GM18499 (cell line): ENCODE measurements around the gene PAQR8.
A peak's percentile ranks its signal among the peaks of the same experiment; 100 is the strongest.
"Not testable (repeated sequence)": the region's sequence is repeated elsewhere in the genome, so short reads cannot be mapped to it uniquely, and the experiment has no call there.

Experiments used
- ATAC-seq: cut with Tn5 transposase; IDR thresholded peaks from one replicate; pipeline ENCODE4 v1.9.1; 2021; ENCODE audit warnings: moderate number of reproducible peaks; ENCODE audit not compliant: insufficient read depth, unreplicated experiment

Gene PAQR8

DNA sequence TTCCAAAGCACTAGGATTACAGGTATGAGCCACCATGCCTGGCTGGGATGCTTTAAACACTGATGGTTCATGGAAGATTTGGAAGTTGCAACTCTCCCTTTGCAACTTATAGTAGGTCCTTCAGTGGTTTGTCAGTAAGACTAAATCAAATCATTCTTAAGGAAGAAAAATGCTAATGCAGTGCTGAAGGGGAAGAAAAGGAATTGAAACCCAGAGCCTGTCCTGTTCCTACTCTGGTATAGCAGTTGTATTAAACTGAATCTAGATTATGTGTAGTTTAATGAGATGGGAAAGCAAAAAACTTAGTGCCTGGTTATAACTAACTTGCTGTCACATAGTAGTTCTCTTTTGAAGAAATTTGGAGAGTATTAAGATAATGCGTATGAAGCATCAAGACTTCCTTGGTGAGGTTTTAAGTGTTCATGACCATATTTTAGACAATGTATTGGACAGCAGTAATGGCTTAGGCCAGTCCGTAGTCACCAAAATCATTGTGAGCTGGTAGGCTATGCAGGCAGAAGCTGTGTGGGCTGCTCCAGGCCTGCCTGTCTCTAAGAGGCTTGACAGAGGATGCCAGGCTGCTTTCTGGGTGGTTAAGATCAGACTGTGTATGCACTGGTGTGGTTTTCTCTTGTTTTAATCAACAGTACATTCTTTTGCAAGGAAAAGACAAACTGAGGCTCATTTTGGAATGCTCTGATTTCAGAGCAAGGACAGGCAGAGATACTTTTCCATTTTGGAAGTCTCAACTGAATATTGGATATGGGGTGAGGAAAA, 14.0 kb downstream of the PAQR8 start:
- no peak for ATAC-seq

DNA sequence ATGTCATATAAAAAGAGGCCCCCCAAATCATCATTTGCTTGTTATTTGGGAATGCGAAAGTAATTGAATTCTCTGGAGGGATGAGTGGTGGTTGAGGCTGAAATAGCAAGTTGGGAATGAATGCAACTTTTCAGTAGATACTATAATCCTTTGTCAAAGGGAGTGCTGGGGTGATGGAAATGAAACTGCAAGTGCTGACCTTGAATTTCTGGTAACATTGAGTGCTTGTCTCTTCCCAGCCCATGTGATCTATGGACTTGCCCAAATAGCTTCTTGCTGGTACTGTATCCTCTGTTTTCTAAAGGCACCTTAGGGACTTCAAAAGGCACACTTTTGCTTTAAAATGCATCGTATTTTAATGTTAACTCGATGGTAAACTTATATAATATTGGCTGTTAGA, 14.8 kb downstream of the PAQR8 start:
- no peak for ATAC-seq

DNA sequence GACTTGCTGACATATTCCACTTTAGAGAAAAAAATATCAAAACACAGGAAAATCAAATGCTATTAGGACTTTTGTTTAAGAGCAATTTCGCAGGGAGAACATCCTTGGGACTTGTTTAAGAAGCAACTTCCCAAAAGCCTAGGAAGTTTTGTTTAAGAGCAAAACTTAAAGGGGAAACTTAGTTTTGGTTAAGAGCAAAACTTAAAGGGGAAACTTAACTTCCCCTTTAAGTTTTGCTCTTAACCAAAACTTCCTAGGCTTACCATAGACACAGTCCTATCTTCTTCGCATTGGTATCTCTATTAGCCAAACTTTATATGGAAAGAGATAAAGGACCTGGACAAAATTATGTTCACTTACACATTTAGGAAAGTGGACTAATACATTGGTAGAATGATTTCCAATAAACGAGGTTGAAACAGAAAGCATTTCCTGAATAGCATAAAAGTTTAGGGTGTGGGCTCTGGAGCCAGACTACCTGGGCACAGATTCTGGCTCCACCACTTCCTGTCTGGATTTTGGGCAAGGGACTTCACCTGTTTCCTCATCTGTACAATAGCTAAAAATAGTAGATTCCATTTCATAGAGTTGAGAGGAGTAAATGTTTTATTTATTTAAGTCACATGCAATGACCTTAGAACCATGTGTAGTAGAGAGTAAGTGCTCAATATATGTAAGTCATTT, 15.7 kb downstream of the PAQR8 start:
- ATAC-seq = no peak

DNA sequence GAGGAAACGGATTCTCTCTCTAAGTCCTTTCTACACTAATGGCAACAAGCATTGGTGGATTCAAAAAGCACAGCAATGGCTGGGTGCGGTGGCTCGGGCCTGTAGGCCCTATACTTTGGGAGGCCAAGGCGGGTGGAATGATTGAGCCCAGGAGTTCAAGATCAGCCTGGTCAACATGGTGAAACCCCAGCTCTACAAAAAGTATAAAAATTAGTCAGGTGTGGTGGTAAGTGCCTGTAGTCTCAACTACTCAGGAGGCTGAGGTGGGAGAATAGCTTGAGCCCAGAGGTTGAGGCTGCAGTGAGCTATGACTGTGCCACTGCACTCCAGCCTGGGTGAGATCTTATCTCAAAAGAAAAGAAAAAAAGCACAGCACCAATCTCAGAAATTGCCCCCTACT, 19.3 kb downstream of the PAQR8 start:
- ATAC-seq = no peak

DNA sequence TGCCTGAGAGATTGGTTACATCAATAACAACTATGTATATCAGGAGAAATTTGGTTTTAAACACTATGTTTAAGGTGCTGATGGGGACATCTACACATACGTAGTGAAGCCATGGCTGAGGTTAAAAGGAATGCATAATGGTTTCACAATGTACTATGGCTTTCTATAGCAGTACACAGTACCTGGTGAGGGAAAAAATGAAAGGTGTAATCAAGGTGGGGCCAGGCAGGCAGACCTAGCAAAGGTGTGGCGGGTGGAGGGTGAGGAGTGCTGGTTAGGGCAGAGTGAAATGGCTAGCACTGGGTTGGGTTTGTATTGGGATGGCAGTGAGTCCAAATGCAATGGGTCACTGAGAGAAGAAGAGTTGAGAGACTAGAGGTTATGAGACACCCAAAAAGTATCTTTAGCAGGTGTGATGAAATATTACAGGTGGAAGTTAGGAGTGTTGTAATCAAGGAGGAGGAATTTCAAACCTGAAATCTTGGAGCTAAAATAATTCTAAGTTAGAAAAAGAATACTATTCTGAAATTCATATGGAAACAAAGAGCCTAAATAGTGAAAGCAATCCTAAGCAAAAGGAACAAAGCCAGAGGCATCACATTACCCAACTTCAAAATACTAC, 22.3 kb downstream of the PAQR8 start:
- no peak for ATAC-seq

DNA sequence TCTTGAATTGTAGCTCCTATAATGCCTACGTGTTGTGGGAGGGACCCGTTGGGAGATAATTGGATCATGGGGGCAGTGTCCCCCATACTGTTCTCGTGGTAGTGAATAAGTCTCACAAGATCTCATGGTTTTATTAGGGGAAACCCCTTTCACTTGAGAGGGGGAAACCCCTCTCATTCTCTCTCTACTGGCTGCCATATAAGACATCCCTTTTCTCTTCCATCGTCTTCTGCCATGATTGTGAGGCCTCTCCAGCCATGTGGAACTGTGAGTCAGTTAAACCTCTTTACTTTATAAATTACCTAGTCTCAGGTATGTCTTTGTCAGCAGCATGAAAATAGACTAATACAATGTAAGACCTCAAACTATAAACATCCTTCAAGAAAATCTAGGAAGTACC, 23.1 kb downstream of the PAQR8 start:
- no peak for ATAC-seq

DNA sequence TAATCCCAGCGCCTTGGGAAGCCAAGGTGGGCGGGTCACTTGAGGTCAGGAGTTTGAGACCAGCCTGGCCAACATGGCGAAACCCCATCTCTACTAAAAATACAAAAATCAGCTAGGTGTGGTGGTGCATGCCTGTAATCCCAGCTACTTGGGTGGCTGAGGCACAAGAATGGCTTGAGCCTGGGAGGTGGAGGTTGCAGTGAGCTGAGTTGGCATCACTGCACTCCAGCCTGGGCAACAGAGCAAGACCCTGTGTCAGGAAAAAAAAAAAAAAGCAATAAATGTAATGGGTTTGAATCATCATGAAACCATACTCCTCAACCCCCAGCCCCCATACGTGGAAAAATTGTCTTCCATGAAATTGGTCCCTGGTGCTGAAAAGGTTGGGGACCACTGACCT, 26.2 kb downstream of the PAQR8 start:
- not testable (repeated sequence) for ATAC-seq

DNA sequence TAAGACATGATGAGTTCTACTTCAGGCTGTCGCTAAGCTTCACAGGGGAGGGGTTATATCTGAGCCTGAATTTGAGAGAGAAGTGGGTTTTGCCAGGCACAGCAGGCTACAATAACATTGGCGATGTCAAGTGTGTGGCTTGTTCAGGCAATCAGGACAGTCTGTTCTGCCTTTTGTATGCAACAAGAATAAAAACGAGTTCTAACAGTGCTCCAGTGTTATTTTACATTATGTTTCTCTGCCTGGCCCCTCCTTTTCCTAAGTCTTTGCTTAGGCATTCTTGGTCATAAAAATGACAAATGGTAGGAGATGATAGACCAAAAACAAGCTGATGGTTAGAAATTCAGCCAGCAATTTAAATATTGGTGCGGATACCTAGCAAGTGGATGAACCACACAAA, 26.8 kb downstream of the PAQR8 start:
- ATAC-seq = no peak

DNA sequence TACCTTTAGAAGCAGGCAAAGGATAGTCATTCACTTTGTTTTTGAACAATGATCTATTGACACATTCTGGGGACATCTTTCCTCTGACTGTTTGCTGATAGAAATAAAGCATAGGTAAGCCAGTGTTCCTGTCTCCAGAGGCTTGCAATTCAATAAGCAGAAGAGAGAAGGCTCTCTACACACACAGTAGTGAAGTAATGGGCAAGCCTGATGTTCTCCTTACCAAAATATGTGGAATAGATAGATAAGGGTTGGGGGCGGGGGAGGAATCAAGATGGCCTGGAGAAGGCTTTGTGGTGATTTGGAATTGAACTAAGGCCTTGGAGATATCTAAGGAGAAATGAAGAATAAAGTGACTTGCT, 27.3 kb downstream of the PAQR8 start:
- ATAC-seq = no peak

DNA sequence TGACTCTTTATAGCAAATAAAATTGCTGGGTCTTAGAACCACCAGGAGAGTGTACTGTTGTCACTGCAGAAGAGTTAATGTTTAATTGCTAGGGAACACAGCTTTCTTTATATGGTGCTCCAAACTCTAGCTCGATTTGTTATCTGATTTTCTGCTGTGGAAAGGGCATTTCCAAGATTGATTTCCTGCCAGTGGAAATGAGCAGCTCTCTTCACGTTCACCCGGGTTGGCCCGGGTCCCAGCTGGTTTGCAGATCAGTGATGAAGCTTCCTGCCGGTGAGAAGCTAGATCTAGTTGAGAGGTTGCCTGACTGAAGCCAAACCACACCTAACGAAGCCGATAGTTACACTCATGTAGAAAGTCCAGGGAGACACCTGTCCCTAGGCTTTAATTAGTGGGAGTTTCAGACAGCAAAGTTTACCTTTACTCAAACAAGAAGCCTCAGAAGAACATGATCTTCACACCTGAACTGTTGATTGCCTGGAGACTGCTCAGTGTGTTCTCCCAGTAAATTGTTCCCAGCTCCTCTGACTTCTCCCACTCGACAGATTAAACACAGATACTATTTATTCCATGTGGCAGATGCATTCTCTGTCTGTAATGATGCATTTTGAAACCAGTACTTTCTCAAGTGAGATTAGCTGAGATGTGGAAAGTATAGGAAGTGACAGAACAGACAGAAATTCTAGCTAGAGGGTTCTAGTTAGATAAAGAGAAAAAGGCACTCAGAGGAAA, 27.8 kb downstream of the PAQR8 start:
- peak; percentile 48 for ATAC-seq

DNA sequence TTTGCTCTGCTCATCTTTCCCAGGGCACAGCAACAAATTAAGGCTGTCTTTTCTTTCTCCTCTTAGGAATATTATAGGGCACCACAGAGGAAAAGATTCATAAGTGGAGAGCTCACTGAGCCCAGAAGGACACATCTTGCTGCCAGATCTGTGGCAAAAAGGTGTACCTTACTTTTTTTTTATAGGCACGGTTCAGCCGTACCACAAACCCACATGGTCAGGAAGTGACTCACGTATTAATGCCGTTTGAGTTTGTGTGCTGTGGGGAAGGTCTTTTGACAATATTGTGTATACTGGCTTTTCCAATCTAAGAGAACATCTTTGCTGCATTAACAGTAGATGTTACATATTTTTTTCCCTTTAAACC, 28.4 kb downstream of the PAQR8 start:
- ATAC-seq = peak; percentile 28

DNA sequence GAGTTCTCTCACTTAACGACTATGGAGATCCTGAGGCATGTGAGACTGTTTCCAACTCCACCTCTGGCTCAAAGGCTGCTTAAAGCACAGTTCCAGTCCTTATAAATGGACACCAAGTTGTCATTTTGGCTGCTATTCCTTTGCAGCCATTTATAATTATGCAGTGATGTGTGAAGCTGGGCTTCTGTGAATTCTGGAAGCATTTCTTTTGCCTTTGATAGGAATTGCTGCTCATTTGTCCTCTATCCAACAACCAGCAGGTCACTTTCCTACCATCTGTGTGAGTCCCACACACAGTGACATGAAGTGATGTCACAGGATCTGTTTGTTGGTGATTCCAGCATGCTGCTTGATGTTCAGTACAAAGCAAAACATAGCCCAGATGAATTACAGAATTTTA, 29.6 kb downstream of the PAQR8 start:
- no peak for ATAC-seq

DNA sequence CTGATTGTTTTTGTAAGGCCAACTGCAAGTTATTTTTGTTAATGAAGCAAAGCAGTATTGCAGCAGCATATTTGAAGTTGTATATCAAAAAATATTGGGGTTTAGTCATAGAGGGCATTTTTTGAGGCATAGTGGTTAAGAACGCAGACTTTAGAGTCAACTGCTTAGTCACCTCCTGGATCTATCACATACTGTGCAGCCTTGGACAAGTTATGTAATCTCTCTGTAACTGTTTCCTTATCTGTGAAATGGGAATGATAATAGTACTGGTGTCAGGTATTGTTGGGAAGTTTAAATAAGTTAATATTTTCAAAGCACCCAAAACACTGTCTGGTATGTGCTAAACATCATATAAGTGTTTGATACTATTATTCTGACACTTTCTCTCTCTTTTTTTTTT, 31.0 kb downstream of the PAQR8 start:
- ATAC-seq = no peak

DNA sequence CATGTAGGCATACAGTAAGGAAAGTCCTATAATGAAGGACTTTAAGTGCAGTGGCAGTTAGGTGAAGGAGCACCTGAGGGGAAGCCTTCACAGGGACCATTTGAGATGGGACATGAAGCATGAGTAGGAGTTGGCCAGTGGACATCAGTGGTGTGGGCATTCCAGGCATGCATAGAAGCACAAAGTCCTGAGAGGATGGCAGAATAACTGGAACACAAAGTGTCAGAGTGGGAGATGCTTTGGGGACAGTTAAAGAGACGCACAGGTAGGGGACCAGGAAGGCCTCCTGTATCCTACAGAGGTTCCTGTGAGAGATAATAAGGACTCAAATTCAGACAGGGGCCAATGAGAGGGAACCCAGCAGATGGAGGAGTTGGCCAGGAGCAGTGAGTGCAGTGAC, 31.8 kb downstream of the PAQR8 start:
- ATAC-seq = no peak

DNA sequence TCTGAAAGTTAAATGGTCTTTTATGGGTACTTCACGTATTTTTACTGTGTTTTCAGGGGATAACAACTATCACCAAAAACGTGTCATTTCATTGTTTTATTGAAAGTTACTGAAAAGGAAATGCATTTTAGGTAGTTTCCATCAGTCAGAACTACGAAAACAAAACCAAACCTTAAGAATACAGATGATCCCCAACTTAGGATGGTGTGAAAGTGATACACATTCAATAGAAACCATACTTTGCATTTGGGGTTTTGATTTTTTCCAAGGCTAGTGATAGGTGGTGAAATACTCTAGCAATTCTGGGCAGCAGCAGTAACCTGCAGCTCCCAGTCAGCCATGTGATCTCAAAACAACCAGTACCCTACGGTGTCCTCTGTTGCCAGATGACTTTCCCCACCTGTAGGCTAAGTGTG, 32.3 kb downstream of the PAQR8 start:
- peak; percentile 45 for ATAC-seq

DNA sequence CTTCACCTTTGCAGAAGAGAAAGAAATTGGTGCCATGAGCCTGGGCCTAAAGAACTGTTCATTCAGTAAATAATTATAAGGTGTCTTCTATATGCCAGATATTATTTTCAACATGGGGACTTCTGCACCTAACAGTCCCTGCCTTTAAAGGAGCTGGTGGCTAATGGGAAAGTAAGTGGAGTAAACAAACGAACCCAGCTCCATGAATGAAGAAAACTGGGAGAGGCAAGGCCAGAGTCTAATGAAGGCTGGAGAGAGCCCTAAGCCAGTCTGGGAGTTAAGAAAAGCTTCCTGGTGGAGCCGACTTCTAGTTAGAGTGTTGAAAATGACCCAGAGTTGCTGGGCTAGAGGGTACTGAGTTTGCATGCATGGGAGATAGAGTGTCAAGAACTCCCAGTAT, 34.0 kb downstream of the PAQR8 start:
- no peak for ATAC-seq

DNA sequence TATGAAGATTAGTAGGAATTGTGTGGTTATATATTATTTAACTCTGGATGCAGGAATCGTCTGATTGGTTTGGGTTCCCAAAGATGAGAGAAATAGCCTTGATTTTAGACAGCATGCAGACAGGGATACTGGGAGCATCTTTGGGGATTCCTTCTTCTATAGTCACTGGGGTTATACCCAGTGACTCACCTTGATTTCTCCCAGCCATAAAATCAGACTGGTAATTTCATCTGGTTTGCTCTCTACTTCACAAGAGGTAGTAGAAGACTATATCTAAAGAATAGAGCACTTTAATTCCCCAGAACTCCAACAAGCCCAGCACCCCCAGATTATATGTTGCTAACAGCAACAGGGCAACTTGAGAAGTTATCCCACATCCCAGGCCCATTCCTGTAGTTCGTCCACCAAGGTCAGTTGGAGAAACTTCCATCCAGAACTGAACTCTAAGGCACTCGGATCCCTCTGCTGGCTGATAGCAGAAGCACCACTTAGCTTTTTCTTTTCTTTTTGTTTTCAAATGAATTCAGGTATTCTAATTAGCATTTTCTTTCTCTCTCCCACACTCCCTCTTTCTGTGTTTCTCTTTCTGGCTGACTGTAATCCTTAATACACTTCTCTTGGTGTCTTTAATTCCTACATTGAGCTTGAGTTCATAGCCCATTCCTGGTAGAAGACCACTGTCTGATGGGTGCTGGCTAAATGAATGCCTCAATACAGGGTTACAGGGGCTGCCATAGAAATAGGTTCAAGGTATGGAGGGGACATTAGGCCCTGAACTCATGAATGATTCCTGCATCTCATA, 37.8 kb downstream of the PAQR8 start:
- ATAC-seq = no peak

DNA sequence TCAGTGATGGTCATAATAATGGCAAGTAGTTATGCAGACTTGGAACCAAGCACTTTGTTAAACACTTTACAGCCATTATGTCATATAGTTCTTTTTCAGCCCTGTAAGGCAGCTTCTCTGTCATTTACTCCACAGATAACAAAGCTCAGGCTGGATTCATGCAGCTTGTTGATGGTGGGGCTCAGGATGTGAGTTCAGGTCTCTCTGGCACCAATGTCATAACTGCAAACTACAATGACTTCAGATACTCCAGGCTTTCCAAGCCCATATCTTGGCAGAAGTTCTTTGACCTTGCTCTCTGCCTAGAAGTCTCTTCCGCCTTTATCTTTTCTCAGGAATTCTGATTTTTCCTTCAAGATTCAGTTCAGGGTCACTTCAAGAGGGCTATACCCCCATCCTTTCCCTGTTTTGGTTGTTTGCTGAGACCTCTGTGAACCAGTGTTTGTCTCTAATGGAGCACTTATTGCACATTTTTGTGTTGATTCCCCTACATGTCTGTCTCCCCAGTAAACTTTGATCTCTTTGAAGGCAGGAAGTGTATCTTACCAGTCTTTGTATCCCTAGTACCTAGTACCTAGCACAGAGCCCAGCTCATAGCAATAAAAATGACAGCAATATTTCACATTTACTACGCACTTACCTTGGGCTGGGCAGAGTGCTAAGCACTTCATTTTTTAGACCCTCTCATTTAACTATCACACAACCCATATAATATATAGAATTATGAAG, 38.5 kb downstream of the PAQR8 start:
- ATAC-seq = no peak

DNA sequence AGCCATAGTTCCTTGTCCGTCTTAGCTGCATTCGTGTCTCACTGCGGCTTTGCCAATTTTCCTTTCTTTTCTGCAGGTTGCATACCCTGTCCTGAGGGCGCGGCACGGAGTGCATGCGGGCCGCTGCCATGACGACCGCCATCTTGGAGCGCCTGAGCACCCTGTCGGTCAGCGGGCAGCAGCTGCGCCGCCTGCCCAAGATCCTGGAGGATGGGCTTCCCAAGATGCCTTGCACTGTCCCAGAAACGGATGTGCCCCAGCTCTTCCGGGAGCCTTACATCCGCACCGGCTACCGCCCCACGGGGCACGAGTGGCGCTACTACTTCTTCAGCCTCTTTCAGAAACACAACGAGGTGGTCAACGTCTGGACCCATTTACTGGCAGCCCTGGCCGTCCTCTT, 41.1 kb downstream of the PAQR8 start:
- ATAC-seq = no peak

DNA sequence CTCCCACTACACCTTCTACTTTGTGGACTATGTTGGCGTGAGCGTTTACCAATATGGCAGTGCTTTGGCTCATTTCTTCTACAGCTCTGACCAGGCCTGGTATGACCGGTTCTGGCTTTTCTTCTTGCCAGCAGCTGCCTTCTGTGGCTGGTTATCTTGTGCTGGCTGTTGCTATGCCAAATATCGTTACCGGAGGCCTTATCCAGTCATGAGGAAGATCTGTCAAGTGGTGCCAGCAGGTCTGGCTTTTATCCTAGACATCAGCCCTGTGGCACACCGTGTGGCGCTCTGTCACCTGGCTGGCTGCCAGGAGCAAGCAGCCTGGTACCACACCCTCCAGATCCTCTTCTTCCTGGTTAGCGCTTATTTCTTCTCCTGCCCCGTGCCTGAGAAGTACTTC, 41.7 kb downstream of the PAQR8 start:
- no peak for ATAC-seq
